Esophagus squamous epithelium (tissue), 4 donors: ENCODE measurements around the gene TMEM150C.

Source experiments
- CTCF ChIP-seq, 6 experiments: fragments of 450-650 bp in 4 of 6; fragments of 200-600 bp in 2 of 6; sonication (generic) in 2 of 6; IDR thresholded peaks; one replicate each; pipeline ENCODE4 v1.5.1; 2016 to 2019; ENCODE audit warnings: antibody characterized with exemption in 6 of 6, mild to moderate bottlenecking in 4 of 6, moderate library complexity in 4 of 6
- POLR2A ChIP-seq, 4 donors: fragments of 450-650 bp; IDR thresholded peaks; one replicate each; pipeline ENCODE4 v1.6.1; 2017; ENCODE audit warnings: antibody characterized with exemption in 4 of 4, mild to moderate bottlenecking in 4 of 4, moderate library complexity in 3 of 4

DNA sequence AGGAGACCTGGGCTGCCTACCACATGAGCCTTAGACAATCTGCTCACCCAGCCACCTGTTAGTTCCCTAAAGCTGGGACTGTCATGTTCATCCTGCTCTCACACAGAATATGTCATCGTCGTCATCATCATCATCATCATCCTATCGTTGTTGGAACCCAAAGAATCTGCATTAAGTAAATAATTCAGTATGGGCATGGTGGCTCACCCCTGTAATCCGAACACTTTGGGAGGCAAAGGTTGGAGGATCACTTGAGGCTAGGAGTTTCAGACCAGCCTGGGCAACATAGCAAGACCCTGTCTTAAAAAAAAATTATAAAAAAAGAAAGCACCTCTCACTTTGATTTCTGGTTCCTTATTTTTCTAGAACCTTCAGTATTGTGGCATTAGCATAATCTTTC, 125.0 kb downstream of the TMEM150C start:
- no peak for TF ChIP-seq CTCF (IDR thresholded peaks at IDR 0.05)
- no peak for TF ChIP-seq POLR2A (IDR thresholded peaks at IDR 0.05)
